H54 (cell line): ENCODE results near the gene COL11A2.
"Not testable (repeated sequence)": the region's sequence is repeated elsewhere in the genome, so short reads cannot be mapped to it uniquely, and the experiment has no call there.

Source experiments
- DNase-seq: peaks from one replicate; pipeline ENCODE4 v3.0.0; 2011; ENCODE audit warnings: low spot score, mixed read lengths; ENCODE audit not compliant: insufficient read length
- FAIRE-seq: peaks from 3 replicates; lab custom pipeline; 2011; peaks lifted over from hg19 to GRCh38; lab: Jason Lieb, UNC
- POLR2A ChIP-seq: IDR thresholded peaks from 2 replicates; pipeline ENCODE4 v1.6.1; 2011; ENCODE audit warnings: low read depth, mild to moderate bottlenecking, low read length

The COL11A2 gene

DNA sequence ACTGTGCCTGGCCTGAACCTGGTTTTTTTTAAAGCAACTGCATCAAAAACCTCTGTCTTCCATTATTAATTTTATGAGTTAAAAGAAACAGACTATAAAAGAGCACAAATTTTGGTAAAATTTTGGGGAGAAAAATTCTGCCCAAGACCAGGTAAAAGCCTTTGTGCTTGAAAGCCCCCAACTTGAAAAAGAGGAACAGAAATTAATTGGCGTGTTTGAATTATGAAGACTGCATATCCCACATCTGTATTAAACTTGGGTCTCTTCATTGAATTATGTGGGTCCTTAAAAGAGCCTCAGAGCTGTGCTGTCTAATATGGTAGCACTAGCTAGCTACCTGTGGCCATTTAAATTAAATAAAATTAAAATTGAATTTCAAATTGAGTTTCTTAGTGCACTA lies 41.2 kb downstream of the COL11A2 start:
- TF ChIP-seq POLR2A: no peak
- DNase-seq (no peak), FAIRE-seq (no peak)

DNA sequence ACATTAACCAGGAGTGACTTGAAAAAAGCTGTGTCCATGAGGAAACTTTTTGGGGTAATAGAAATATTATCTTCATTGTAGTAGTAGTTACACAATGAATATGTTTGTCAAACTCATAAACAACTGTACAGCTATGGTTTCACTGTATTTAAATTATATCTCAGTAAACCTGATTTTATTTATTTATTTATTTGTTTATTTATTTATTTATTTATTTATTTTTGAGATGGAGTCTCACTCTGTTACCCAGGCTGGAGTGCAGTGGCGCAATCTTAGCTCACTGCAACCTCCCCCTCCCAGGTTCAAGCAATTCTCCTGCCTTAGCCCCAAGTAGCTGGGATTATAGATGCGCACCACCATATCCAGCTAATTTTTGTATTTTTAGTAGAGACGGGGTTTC lies 41.7 kb downstream of the COL11A2 start:
- not testable (repeated sequence) for DNase-seq, FAIRE-seq

DNA sequence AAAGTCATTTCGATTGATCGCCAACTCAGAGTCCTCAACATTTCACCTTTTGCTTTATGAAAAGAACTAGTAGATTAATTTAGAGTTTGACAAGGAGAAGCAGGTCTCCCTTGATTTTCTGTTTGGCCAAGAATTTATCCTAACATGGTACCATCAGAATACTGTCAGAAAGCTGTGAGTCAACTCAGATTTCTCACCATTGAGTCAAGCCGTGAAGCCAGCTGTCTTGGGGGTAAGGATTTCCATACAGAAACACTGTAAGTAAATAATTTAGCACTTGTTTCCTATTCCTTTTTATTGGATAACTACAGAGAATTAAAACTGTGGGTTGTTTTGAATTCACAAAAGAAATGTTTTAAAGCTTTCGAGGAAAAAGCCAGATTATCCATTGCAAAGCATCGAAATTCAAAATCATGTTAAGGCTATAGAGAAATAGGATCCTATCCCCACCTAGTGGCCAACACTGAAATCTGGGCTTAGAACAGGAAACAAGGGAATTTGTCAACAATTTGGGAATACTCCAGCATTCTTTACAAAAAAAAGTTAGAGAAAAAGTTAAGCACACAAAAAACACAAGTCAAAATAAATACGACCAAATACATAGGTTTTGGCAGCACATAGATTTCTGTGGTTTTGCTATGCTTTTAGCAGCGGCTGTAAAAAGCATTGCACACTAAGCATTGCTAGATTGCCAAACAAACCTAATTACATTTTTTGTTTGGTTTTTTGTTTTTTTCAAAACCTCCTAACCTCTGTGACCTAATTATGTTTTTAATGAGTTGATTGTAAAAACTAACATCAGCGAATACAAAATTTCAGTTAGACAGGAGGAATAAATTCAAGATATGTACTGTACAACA lies 44.2 kb downstream of the COL11A2 start:
- no peak for DNase-seq
- TF ChIP-seq POLR2A: no peak
- FAIRE-seq: peak; percentile 82

DNA sequence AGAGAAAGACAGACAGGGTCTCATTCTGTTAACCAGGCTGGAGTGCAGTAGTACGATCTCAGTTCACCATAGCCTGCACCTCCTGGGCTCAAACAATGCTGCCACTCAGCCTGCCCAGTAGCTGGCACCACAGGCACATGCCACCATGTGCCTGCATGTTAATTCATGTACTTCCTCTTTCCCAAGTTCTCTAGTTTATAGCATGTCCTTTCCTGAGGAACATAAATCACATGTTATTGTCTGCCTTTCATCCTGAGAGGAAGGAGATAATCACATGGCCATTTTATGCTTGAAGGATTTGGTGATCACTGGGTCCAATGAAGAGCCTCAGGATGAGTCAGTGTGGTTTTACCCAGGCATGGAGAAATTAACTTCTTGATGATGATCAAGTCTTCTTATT lies 47.9 kb downstream of the COL11A2 start:
- no peak for TF ChIP-seq POLR2A
- FAIRE-seq (no peak), DNase-seq (no peak)

DNA sequence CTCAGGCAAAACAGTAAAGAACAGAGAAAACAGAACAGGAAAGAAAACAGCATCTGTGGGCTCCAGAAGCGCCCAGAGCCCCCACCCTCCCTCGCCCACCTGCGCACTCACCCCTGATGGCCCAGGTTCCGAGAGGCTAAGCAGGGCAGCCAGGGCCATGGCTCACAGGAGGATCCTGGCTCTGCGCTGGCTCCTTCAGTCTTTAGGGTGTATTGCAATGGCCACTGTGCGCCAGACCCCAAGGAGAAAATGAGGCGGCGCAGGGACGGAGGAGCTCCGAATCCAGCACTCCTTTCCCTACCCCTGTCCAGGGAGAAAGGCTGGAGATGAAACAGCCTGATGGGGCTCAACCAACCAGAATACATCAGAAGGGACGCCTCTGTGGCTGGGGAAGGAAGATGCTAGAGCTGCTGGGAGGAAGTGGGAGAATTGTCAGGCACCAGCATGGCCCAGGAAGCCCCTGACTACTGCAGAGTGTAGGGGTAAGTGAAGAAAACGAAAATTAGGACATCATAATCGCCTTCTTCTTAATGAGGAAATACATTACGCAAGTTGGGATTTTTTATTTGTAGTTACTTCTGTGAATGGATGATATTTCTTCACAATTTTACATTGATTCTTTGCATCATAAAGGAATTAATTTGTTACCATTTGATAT lies 49.0 kb downstream of the COL11A2 start:
- TF ChIP-seq POLR2A: no peak
- DNase-seq: no peak
- no peak for FAIRE-seq

- FAIRE-seq (no peak), DNase-seq (no peak)
These were observed 49.7 kb downstream of the COL11A2 start for GRCh38 chr6:33142501-33143070.

GRCh38 chr6:33140556-33140955 lies 51.7 kb downstream of the COL11A2 start:
- FAIRE-seq (no peak), DNase-seq (no peak)
- TF ChIP-seq POLR2A: no peak

More at GRCh38 chr6:33142501-33143070, 49.7 kb downstream of the COL11A2 start:
- TF ChIP-seq POLR2A: no peak

DNA sequence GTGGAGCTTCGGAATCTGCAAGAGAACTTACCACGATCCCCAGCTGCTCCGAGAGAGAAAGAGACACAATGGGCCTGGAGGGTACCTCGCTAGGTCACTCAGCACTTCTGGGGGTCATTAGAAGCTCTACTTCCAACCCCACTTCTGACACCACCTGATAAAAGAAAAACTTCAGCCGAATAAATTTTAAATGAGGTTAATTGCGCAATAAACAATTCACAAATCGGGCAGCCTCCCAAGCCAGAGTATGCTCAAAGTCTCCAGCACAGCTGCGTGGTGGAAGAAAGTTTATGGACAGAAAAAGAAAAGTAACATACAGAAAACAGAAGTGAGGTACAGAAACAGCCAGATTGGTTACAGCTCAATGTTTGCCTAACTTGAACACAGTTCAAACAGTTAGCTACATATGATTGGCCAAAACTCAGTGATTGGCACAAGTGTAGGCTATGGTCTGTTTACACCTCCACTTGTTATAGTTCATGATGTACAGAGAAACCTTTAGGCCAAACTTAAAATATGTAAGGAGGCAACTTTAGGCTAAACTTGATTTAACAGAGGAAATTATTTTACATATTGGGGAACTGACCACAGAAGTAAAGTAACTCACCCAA lies 52.6 kb downstream of the COL11A2 start:
- DNase-seq (no peak), FAIRE-seq (no peak)
- no peak for TF ChIP-seq POLR2A

GRCh38 chr6:33136310-33136900 lies 55.9 kb downstream of the COL11A2 start:
- FAIRE-seq (no peak), DNase-seq (no peak)
- TF ChIP-seq POLR2A: no peak

DNA sequence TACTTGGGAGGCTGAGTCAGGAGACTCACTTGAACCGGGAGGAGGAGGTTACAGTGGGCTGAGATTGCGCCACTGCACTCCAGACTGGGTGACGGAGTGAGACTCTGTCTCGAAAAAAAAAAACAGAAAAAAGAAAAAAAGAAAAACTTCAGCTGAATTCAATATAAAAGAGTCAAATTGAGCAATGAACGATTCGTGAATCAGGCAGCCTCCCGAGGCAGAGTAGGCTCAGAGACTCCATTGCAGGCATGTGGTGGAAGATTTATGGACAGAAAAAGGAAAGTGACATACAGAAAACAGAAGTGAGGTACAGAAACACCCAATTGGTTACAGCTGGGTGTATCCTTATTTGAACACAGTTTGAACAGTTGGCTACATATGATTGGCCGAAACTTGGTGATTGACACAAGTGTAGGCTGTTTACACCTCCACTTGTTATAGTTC lies 60.2 kb downstream of the COL11A2 start:
- no peak for DNase-seq
- no peak for FAIRE-seq
- TF ChIP-seq POLR2A: no peak

- no peak for FAIRE-seq
- TF ChIP-seq POLR2A: no peak
- DNase-seq: no peak
These were observed 63.9 kb downstream of the COL11A2 start for GRCh38 chr6:33128318-33128717.

- no peak for TF ChIP-seq POLR2A
- DNase-seq: peak; percentile 41
- FAIRE-seq: no peak
These were observed 66.1 kb downstream of the COL11A2 start for GRCh38 chr6:33126101-33126714.

- DNase-seq: no peak
- no peak for FAIRE-seq
- TF ChIP-seq POLR2A: no peak
These were observed 67.3 kb downstream of the COL11A2 start for GRCh38 chr6:33124947-33125346.

DNA sequence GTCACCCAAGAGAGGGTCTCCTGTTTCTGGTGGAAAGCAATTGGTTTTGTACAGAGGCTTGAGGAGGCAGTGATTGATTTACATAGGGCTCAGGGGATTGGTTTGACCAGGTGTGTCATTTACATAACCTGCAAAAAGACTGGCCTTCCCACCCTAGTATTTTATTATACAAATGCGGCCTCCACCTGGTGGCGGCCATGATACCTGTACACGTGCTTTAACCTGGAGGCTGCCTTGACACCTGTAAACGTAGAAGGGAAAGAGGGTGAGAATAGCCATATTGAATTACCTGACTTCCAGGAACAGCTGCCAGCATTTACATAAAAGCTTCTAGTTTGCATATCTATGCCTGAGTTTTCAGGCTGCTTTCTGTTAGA lies 67.8 kb downstream of the COL11A2 start:
- TF ChIP-seq POLR2A: no peak
- FAIRE-seq (no peak), DNase-seq (no peak)
